HCT116 (cell line): ENCODE results near the gene PGRMC1. TPM values are rescaled to one million over a fixed set of nuclear protein-coding genes. Genes with fewer than 3 reads are reported as not detected.

Source experiments
- ATAC-seq: fragments of 200-7000 bp; cut with Tn5 transposase; 2 replicates; pipeline ENCODE4 v1.9.1; 2020; ENCODE audit warnings: mild to moderate bottlenecking, moderate library complexity
- BruUV-seq: library from RNA; stranded (reverse); fragments of 400-500 nt; replicated peaks from 2 replicates; lab custom pipeline; 2021; lab: Mats Ljungman, UMichigan
- CTCF ChIA-PET: fragments of 300-600 bp; sonication (Branson Sonifier 250); formaldehyde crosslinking; loops from one replicate; lab custom pipeline; 2021; ENCODE audit warnings: antibody characterized with exemption; lab: Charles Lee
- POLR2A ChIA-PET: fragments of 300-600, 350-600 bp; sonication (Branson Sonifier 250); formaldehyde crosslinking; loops from one replicate; lab custom pipeline; 2021; ENCODE audit warnings: antibody characterized with exemption; lab: Charles Lee
- RAD21 ChIA-PET, 2 experiments: fragments of 300-600 bp; sonication (Branson Sonifier 250); formaldehyde crosslinking; loops; one replicate each; lab custom pipeline; 2023; ENCODE audit warnings: low total read pairs in 2 of 2; ENCODE audit not compliant: uncharacterized antibody in 2 of 2, unreplicated experiment in 2 of 2, low non-redundant PET in 1 of 2; lab: Charles Lee
- DNase-seq: peaks from one replicate; pipeline ENCODE4 v3.0.0-alpha.2; 2010; ENCODE audit warnings: low read depth, low spot score
- H2AFZ ChIP-seq: fragments of 200-600 bp; shearing (Covaris generic), sonication (generic); 2 replicates; pipeline ENCODE4 v1.6.1; 2017; ENCODE audit warnings: low read depth, mixed run types, mixed read lengths, antibody characterized with exemption, low read length; ENCODE audit not compliant: poor library complexity, severe bottlenecking
- H3K27ac ChIP-seq: 2 replicates; pipeline ENCODE4 v1.5.1; 2012; ENCODE audit warnings: low read depth, low read length
- H3K27me3 ChIP-seq: fragments of 200-600 bp; sonication (generic); 2 replicates; pipeline ENCODE4 v1.6.1; 2016; ENCODE audit warnings: mixed run types, low read length, mixed read lengths; ENCODE audit not compliant: insufficient read depth
- H3K36me3 ChIP-seq, 2 experiments: fragments of 200-500 bp in 1 of 2; fragments of 200-600 bp in 1 of 2; sonication (Bioruptor generic) in 1 of 2; sonication (generic) in 1 of 2; 2 replicates each; pipeline versions ENCODE4 v1.5.1 to v1.6.1; 2014 to 2016; ENCODE audit warnings: low read length in 2 of 2, inconsistent platforms in 1 of 2, mixed read lengths in 1 of 2, mixed run types in 1 of 2; ENCODE audit not compliant: insufficient read depth in 2 of 2, control insufficient read depth in 1 of 2
- H3K4me1 ChIP-seq, 2 experiments: fragments of 200-600 bp in 1 of 2; sonication (generic) in 1 of 2; 2 replicates each; pipeline versions ENCODE4 v1.5.1 to v1.6.1; 2012 to 2017; ENCODE audit warnings: low read length in 2 of 2, inconsistent platforms in 1 of 2, mild to moderate bottlenecking in 1 of 2, mixed read lengths in 1 of 2, mixed run types in 1 of 2, moderate library complexity in 1 of 2; ENCODE audit not compliant: insufficient read depth in 2 of 2, control insufficient read depth in 1 of 2
- H3K4me2 ChIP-seq: fragments of 200-600 bp; sonication (generic); 2 replicates; pipeline ENCODE4 v1.6.1; 2017; ENCODE audit warnings: mixed run types, low read length, mixed read lengths
- H3K4me3 ChIP-seq, 2 experiments: fragments of 200-600 bp in 1 of 2; sonication (generic) in 1 of 2; replicated peaks in 1 of 2; 2 replicates each; pipeline ENCODE4 v1.5.1; 2011 to 2016; ENCODE audit warnings: low read length in 2 of 2, control low read depth in 1 of 2, low read depth in 1 of 2, mild to moderate bottlenecking in 1 of 2, mixed read lengths in 1 of 2, mixed run types in 1 of 2
- H3K79me2 ChIP-seq: fragments of 200-600 bp; sonication (generic); 2 replicates; pipeline ENCODE4 v1.6.1; 2017; ENCODE audit warnings: mild to moderate bottlenecking, mixed run types, low read length, moderate library complexity, mixed read lengths; ENCODE audit not compliant: insufficient read depth
- H3K9ac ChIP-seq: fragments of 200-600 bp; sonication (generic); 2 replicates; pipeline ENCODE4 v1.6.1; 2016; ENCODE audit warnings: low read length, mixed read lengths
- H3K9me2 ChIP-seq: fragments of 200-600 bp; sonication (generic), shearing (Covaris generic); 2 replicates; pipeline ENCODE4 v1.6.1; 2017; ENCODE audit warnings: mixed run types, mild to moderate bottlenecking, moderate library complexity; ENCODE audit not compliant: insufficient read depth
- H3K9me3 ChIP-seq, 2 experiments: fragments of 200-500 bp in 1 of 2; fragments of 200-600 bp in 1 of 2; sonication (Bioruptor generic) in 1 of 2; sonication (generic) in 1 of 2; 2 replicates each; pipeline ENCODE4 v1.6.1; 2014 to 2017; ENCODE audit warnings: low read length in 2 of 2, mixed read lengths in 2 of 2, inconsistent platforms in 1 of 2, low read depth in 1 of 2, mild to moderate bottlenecking in 1 of 2, mixed run types in 1 of 2, moderate library complexity in 1 of 2; ENCODE audit not compliant: control insufficient read depth in 1 of 2, insufficient read depth in 1 of 2
- H4K20me1 ChIP-seq: fragments of 200-600 bp; sonication (generic), shearing (Covaris generic); 2 replicates; pipeline ENCODE4 v1.6.1; 2017; ENCODE audit warnings: mixed run types, mild to moderate bottlenecking, moderate library complexity; ENCODE audit not compliant: insufficient read depth
- ATF3 ChIP-seq: IDR thresholded peaks from 2 replicates; pipeline ENCODE4 v1.6.1; 2012
- CBX3 ChIP-seq: IDR thresholded peaks from 2 replicates; pipeline ENCODE4 v1.6.1; 2012; ENCODE audit warnings: low read depth
- CEBPB ChIP-seq: IDR thresholded peaks from 2 replicates; pipeline ENCODE4 v1.6.1; 2012; ENCODE audit warnings: low read depth
- EGR1 ChIP-seq: IDR thresholded peaks from 2 replicates; pipeline ENCODE4 v1.6.1; 2012; ENCODE audit warnings: low read depth
- ELF1 ChIP-seq: IDR thresholded peaks from 2 replicates; pipeline ENCODE4 v1.6.1; 2012; ENCODE audit warnings: low read depth, borderline replicate concordance
- EZH2 ChIP-seq: fragments of 200-600 bp; sonication (generic); IDR thresholded peaks from 2 replicates; pipeline ENCODE4 v1.6.1; 2017; ENCODE audit warnings: antibody characterized with exemption, mixed run types
- EZH2phosphoT487 ChIP-seq: fragments of 200-600 bp; IDR thresholded peaks from 2 replicates; pipeline ENCODE4 v1.6.1; 2018; ENCODE audit warnings: antibody characterized with exemption, borderline replicate concordance
- FOSL1 ChIP-seq: IDR thresholded peaks from 2 replicates; pipeline ENCODE4 v1.6.1; 2012; ENCODE audit warnings: low read depth
- JUND ChIP-seq: IDR thresholded peaks from 2 replicates; pipeline ENCODE4 v1.6.1; 2012
- POLR2AphosphoS5 ChIP-seq: IDR thresholded peaks from 2 replicates; pipeline ENCODE4 v1.6.1; 2011; ENCODE audit warnings: mild to moderate bottlenecking, low read depth, low read length, moderate library complexity
- REST ChIP-seq: IDR thresholded peaks from 2 replicates; pipeline ENCODE4 v1.6.1; 2012; ENCODE audit warnings: low read depth
- SIN3A ChIP-seq: IDR thresholded peaks from 2 replicates; pipeline ENCODE4 v1.6.1; 2012; ENCODE audit warnings: low read depth
- SP1 ChIP-seq: IDR thresholded peaks from 2 replicates; pipeline ENCODE4 v1.6.1; 2012; ENCODE audit warnings: low read depth
- ZBTB33 ChIP-seq: IDR thresholded peaks from 2 replicates; pipeline ENCODE4 v1.6.1; 2011; ENCODE audit warnings: mild to moderate bottlenecking, low read length, moderate library complexity; ENCODE audit not compliant: insufficient replicate concordance; ENCODE audit errors: extremely low read depth
- ZFX ChIP-seq: fragments of 450-650 bp; IDR thresholded peaks from 2 replicates; pipeline ENCODE4 v1.6.1; 2017
- intact Hi-C: fragments of 100-400 bp; cut with micrococcal nuclease; formaldehyde crosslinking; loops from 2 replicates; pipeline ENCODE4 v1.10.0; 2022
- total RNA-seq: library from RNA; stranded (reverse); gene quantifications from one replicate; pipeline ENCODE4 v1.2.1, GENCODE V29; 2021; ENCODE audit not compliant: unreplicated experiment

Gene PGRMC1
- total RNA-seq, 1 experiment from 2014 or later = 81.6 TPM

- BruUV-seq = no TSS peak
- H3K9ac ChIP-seq = no peak overlapping the region
- POLR2A ChIA-PET = no interaction called here
- H4K20me1 ChIP-seq = no peaks in the 10 kb centered on the region
- no peak overlapping the region for H2AFZ ChIP-seq
- H3K4me3 ChIP-seq = no peak overlapping the region
- H3K9me3 ChIP-seq = no peaks in the 10 kb centered on the region
- DNase-seq (no peak), ATAC-seq (no peak)
- H3K27ac ChIP-seq = no peak overlapping the region
- CTCF ChIA-PET = no interaction called here
- no peaks in the 10 kb centered on the region for H3K27me3 ChIP-seq
- no peak overlapping the region for H3K4me2 ChIP-seq
- H3K4me1 ChIP-seq = no peaks in the 10 kb centered on the region
- RAD21 ChIA-PET = no interaction called here
- no peaks in the 10 kb centered on the region for H3K9me2 ChIP-seq
- intact Hi-C loops = no loop called here
- no peaks in the 10 kb centered on the region for H3K36me3 ChIP-seq
- TF ChIP-seq ZFX = no peak
- no peak for TF ChIP-seq ATF3
- TF ChIP-seq EZH2phosphoT487 = no peak
- no peak for TF ChIP-seq JUND
- TF ChIP-seq CEBPB = no peak
- TF ChIP-seq CBX3 = no peak
- no peak for TF ChIP-seq SIN3A
- TF ChIP-seq EGR1 = no peak
- no peak for TF ChIP-seq SP1
- no peak for TF ChIP-seq ZBTB33
- TF ChIP-seq POLR2AphosphoS5 = no peak
- no peak for TF ChIP-seq EZH2
- TF ChIP-seq ELF1 = no peak
- no peak for TF ChIP-seq REST
- no peak for TF ChIP-seq FOSL1
- TF ChIP-seq, all 23 proteins: peak for 0
- H3K79me2 ChIP-seq = no peaks in the 10 kb centered on the region
Measured at GRCh38 chrX:119272882-119273419, 36.9 kb downstream of the PGRMC1 start.
